HepG2 (cell line): Measurements from ENCODE around the gene MBNL3. TPM values are rescaled to one million over a fixed set of nuclear protein-coding genes. Genes with fewer than 3 reads are reported as not detected.
A peak's percentile ranks its signal among the peaks of the same experiment; 100 is the strongest.

Source experiments
- ARID2 ChIP-seq: sonication (generic); formaldehyde crosslinking; IDR thresholded peaks from 2 replicates; pipeline ENCODE4 v1.8.1; 2022; ENCODE audit warnings: mild to moderate bottlenecking, missing genetic modification reagents, borderline replicate concordance
- BRD4 ChIP-seq: sonication (generic); formaldehyde crosslinking; IDR thresholded peaks from 2 replicates; pipeline ENCODE4 v1.4.0; 2020; ENCODE audit warnings: missing genetic modification reagents
- ETV5 ChIP-seq: IDR thresholded peaks from 2 replicates; pipeline ENCODE4 v1.6.1; 2018; ENCODE audit warnings: missing biosample characterization, missing genetic modification reagents, inconsistent platforms, borderline replicate concordance
- FOSL2 ChIP-seq: sonication (generic); formaldehyde crosslinking; IDR thresholded peaks from 2 replicates; pipeline ENCODE4 v1.4.0; 2020; ENCODE audit warnings: missing genetic modification reagents
- FOXA3 ChIP-seq: IDR thresholded peaks from 2 replicates; pipeline ENCODE4 v1.6.1; 2016; ENCODE audit warnings: missing genetic modification reagents, missing compliant biosample characterization
- GFI1 ChIP-seq: sonication (generic); formaldehyde crosslinking; IDR thresholded peaks from 2 replicates; pipeline ENCODE4 v1.5.0; 2020; ENCODE audit warnings: missing genetic modification reagents, mild to moderate bottlenecking, borderline replicate concordance
- HNF4G ChIP-seq, 2 experiments: sonication (generic) in 1 of 2; formaldehyde crosslinking in 1 of 2; IDR thresholded peaks; 2 replicates each; pipeline versions ENCODE4 v1.4.0 to v1.6.1; 2011 to 2020; ENCODE audit warnings: borderline replicate concordance in 2 of 2, low read depth in 2 of 2, mild to moderate bottlenecking in 2 of 2, low read length in 1 of 2, missing genetic modification reagents in 1 of 2, moderate library complexity in 1 of 2
- MEF2D ChIP-seq: sonication (generic); formaldehyde crosslinking; IDR thresholded peaks from 2 replicates; pipeline ENCODE4 v1.5.1; 2020; ENCODE audit warnings: mild to moderate bottlenecking, missing genetic modification reagents
- PHF20 ChIP-seq: sonication (generic); formaldehyde crosslinking; IDR thresholded peaks from 2 replicates; pipeline ENCODE4 v1.5.0; 2020; ENCODE audit warnings: mild to moderate bottlenecking, missing genetic modification reagents
- SKI ChIP-seq: fragments of 450-650 bp; IDR thresholded peaks from one replicate; pipeline ENCODE4 v1.6.1; 2018; ENCODE audit warnings: mild to moderate bottlenecking; ENCODE audit not compliant: partially characterized antibody
- SRF ChIP-seq: IDR thresholded peaks from 2 replicates; pipeline ENCODE4 v1.6.1; 2011; ENCODE audit warnings: mild to moderate bottlenecking, low read depth, low read length, moderate library complexity
- ZFAT ChIP-seq: sonication (generic); formaldehyde crosslinking; conservative IDR thresholded peaks from 2 replicates; pipeline ENCODE4 v1.8.1; 2023; ENCODE audit warnings: missing genetic modification reagents, inconsistent platforms
- ZNF501 ChIP-seq: sonication (generic); formaldehyde crosslinking; IDR thresholded peaks from 2 replicates; pipeline ENCODE4 v1.5.1; 2020; ENCODE audit warnings: mild to moderate bottlenecking, moderate library complexity, missing genetic modification reagents
- ZNF558 ChIP-seq: sonication (generic); formaldehyde crosslinking; IDR thresholded peaks from 2 replicates; pipeline ENCODE4 v1.9.0; 2022; ENCODE audit warnings: mild to moderate bottlenecking, missing genetic modification reagents, borderline replicate concordance
- ZNF569 ChIP-seq: sonication (generic); formaldehyde crosslinking; IDR thresholded peaks from 2 replicates; pipeline ENCODE4 v1.5.0; 2020; ENCODE audit warnings: mild to moderate bottlenecking, missing genetic modification reagents, moderate library complexity, borderline replicate concordance
- polyA plus RNA-seq, 8 experiments: library from polyadenylated mRNA; depleted of rRNA in 3 of 8; stranded (reverse) in 7 of 8; unstranded in 1 of 8; fragments of >200 nt; fragmentation: Illumina TruSeq in 4 of 8; extraction: Trizol in 4 of 8; gene quantifications; 2 replicates each; pipeline versions ENCODE4 v1.2.1 to v1.2.3, GENCODE V29; 2011 to 2016; ENCODE audit warnings: low read depth in 4 of 8, missing spikeins in 1 of 8, mixed read lengths in 1 of 8; ENCODE audit not compliant: insufficient read depth in 1 of 8
- total RNA-seq, 5 experiments: library from RNA; depleted of rRNA; stranded (reverse); fragments of >200 nt; fragmentation: Illumina TruSeq; extraction: Trizol; gene quantifications; 2 replicates each; pipeline ENCODE4 v1.2.3, GENCODE V29; 2016; ENCODE audit warnings: low read depth in 1 of 5
- TF ChIP-seq, protein P1 (sequence below): sonication (generic); formaldehyde crosslinking; IDR thresholded peaks from 2 replicates; pipeline ENCODE4 v1.5.0; 2020; ENCODE audit warnings: mild to moderate bottlenecking, missing genetic modification reagents
- TF ChIP-seq, protein P2 (sequence below): sonication (generic); formaldehyde crosslinking; IDR thresholded peaks from 2 replicates; pipeline ENCODE4 v1.4.0; 2020; ENCODE audit warnings: missing genetic modification reagents
- TF ChIP-seq, protein P3 (sequence below): sonication (generic); formaldehyde crosslinking; IDR thresholded peaks from 2 replicates; pipeline ENCODE4 v1.4.0; 2020; ENCODE audit warnings: missing genetic modification reagents
- TF ChIP-seq, protein P4 (sequence below): sonication (generic); formaldehyde crosslinking; IDR thresholded peaks from 2 replicates; pipeline ENCODE4 v1.4.0; 2020; ENCODE audit warnings: missing genetic modification reagents, borderline replicate concordance
- TF ChIP-seq, protein P5 (sequence below): sonication (generic); formaldehyde crosslinking; IDR thresholded peaks from 2 replicates; pipeline ENCODE4 v1.5.0; 2020; ENCODE audit warnings: missing genetic modification reagents

Gene MBNL3
- total and polyA plus RNA-seq, 2 of the 13 experiments (the other 11 are each of a cell fraction or from before 2014, with no cell fraction given), result 155 to 257 TPM

DNA sequence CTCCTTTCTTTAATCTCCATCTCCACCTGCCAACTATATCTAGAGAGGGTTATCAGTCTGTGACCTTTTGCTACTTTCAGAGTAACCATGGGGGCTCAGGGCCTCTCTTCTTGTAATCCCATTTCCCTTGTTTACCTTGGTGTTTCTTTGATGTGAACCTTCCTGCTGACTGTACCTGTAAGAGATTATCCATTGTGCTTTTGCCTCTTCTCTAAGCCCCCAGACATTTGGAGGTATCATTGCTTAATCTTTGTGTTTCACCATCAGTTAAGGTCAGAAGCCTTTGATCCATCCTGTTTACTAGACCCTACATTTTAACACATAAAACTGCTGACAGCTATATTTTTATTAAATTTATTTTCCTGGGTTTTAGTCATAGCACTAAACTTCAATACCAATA, 157.8 kb downstream of the MBNL3 start (continued):
- TF ChIP-seq, protein P1, sequence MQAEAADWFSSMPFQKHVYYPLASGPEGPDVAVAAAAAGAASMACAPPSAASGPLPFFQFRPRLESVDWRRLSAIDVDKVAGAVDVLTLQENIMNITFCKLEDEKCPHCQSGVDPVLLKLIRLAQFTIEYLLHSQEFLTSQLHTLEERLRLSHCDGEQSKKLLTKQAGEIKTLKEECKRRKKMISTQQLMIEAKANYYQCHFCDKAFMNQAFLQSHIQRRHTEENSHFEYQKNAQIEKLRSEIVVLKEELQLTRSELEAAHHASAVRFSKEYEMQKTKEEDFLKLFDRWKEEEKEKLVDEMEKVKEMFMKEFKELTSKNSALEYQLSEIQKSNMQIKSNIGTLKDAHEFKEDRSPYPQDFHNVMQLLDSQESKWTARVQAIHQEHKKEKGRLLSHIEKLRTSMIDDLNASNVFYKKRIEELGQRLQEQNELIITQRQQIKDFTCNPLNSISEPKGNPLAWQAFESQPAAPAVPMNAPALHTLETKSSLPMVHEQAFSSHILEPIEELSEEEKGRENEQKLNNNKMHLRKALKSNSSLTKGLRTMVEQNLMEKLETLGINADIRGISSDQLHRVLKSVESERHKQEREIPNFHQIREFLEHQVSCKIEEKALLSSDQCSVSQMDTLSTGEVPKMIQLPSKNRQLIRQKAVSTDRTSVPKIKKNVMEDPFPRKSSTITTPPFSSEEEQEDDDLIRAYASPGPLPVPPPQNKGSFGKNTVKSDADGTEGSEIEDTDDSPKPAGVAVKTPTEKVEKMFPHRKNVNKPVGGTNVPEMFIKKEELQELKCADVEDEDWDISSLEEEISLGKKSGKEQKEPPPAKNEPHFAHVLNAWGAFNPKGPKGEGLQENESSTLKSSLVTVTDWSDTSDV (CRISPR knock-in tag), result no peak
- TF ChIP-seq, protein P2, sequence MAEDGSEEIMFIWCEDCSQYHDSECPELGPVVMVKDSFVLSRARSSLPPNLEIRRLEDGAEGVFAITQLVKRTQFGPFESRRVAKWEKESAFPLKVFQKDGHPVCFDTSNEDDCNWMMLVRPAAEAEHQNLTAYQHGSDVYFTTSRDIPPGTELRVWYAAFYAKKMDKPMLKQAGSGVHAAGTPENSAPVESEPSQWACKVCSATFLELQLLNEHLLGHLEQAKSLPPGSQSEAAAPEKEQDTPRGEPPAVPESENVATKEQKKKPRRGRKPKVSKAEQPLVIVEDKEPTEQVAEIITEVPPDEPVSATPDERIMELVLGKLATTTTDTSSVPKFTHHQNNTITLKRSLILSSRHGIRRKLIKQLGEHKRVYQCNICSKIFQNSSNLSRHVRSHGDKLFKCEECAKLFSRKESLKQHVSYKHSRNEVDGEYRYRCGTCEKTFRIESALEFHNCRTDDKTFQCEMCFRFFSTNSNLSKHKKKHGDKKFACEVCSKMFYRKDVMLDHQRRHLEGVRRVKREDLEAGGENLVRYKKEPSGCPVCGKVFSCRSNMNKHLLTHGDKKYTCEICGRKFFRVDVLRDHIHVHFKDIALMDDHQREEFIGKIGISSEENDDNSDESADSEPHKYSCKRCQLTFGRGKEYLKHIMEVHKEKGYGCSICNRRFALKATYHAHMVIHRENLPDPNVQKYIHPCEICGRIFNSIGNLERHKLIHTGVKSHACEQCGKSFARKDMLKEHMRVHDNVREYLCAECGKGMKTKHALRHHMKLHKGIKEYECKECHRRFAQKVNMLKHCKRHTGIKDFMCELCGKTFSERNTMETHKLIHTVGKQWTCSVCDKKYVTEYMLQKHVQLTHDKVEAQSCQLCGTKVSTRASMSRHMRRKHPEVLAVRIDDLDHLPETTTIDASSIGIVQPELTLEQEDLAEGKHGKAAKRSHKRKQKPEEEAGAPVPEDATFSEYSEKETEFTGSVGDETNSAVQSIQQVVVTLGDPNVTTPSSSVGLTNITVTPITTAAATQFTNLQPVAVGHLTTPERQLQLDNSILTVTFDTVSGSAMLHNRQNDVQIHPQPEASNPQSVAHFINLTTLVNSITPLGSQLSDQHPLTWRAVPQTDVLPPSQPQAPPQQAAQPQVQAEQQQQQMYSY (CRISPR knock-in tag), result no peak
- TF ChIP-seq HNF4G (IDR thresholded peaks at IDR 0.05; ENCODE audit: borderline replicate concordance, low read depth, low read length) (peak; percentile 77), HNF4G (CRISPR knock-in tag; IDR thresholded peaks at IDR 0.05; ENCODE audit: borderline replicate concordance, low read depth) (no peak), SKI (peak; percentile 35), FOXA3 (CRISPR knock-in tag) (peak; percentile 91), ZNF558 (CRISPR knock-in tag) (no peak), ETV5 (CRISPR knock-in tag) (peak; percentile 86), ARID2 (CRISPR knock-in tag) (no peak), PHF20 (CRISPR knock-in tag) (no peak), SRF (no peak), FOSL2 (CRISPR knock-in tag) (peak; percentile 80), ZNF501 (CRISPR knock-in tag) (no peak), ZNF569 (CRISPR knock-in tag) (no peak), ZFAT (CRISPR knock-in tag) (no peak), GFI1 (CRISPR knock-in tag) (peak; percentile 59), BRD4 (CRISPR knock-in tag) (no peak), MEF2D (peak; percentile 77; the same call in 1 of the 2 replicates)
- TF ChIP-seq, protein P3, sequence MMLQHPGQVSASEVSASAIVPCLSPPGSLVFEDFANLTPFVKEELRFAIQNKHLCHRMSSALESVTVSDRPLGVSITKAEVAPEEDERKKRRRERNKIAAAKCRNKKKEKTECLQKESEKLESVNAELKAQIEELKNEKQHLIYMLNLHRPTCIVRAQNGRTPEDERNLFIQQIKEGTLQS (CRISPR knock-in tag), result peak; percentile 40; the same call in 1 of the 2 replicates
- TF ChIP-seq, protein P4, sequence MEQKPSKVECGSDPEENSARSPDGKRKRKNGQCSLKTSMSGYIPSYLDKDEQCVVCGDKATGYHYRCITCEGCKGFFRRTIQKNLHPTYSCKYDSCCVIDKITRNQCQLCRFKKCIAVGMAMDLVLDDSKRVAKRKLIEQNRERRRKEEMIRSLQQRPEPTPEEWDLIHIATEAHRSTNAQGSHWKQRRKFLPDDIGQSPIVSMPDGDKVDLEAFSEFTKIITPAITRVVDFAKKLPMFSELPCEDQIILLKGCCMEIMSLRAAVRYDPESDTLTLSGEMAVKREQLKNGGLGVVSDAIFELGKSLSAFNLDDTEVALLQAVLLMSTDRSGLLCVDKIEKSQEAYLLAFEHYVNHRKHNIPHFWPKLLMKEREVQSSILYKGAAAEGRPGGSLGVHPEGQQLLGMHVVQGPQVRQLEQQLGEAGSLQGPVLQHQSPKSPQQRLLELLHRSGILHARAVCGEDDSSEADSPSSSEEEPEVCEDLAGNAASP (CRISPR knock-in tag), result peak; percentile 76; the same call in 1 of the 2 replicates
- TF ChIP-seq, protein P5, sequence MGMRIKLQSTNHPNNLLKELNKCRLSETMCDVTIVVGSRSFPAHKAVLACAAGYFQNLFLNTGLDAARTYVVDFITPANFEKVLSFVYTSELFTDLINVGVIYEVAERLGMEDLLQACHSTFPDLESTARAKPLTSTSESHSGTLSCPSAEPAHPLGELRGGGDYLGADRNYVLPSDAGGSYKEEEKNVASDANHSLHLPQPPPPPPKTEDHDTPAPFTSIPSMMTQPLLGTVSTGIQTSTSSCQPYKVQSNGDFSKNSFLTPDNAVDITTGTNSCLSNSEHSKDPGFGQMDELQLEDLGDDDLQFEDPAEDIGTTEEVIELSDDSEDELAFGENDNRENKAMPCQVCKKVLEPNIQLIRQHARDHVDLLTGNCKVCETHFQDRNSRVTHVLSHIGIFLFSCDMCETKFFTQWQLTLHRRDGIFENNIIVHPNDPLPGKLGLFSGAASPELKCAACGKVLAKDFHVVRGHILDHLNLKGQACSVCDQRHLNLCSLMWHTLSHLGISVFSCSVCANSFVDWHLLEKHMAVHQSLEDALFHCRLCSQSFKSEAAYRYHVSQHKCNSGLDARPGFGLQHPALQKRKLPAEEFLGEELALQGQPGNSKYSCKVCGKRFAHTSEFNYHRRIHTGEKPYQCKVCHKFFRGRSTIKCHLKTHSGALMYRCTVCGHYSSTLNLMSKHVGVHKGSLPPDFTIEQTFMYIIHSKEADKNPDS (CRISPR knock-in tag), result no peak
